Caco-2 (cell line): ENCODE data around the gene ARRDC1. TPM values are rescaled to one million over a fixed set of nuclear protein-coding genes. Genes with fewer than 3 reads are reported as not detected.

Experiments used
- BruUV-seq: library from RNA; stranded (reverse); fragments of 400-500 nt; replicated peaks from 2 replicates; lab custom pipeline; 2021; lab: Mats Ljungman, UMichigan
- CTCF ChIA-PET: fragments of 300-600 bp; sonication (Branson Sonifier 250); formaldehyde crosslinking; loops from one replicate; lab custom pipeline; 2022; ENCODE audit warnings: antibody characterized with exemption; lab: Charles Lee
- POLR2A ChIA-PET: fragments of 300-600 bp; sonication (Branson Sonifier 250); formaldehyde crosslinking; loops from one replicate; lab custom pipeline; 2022; ENCODE audit warnings: antibody characterized with exemption; lab: Charles Lee
- DNase-seq, 2 experiments: peaks; one replicate each; pipeline versions ENCODE4 v3.0.0 to v3.0.0-alpha.2; 2020 to 2022
- H3K27me3 ChIP-seq: replicated peaks from 2 replicates; pipeline ENCODE4 v1.6.0; 2011; ENCODE audit warnings: low read length; ENCODE audit not compliant: control insufficient read depth, insufficient read depth
- H3K36me3 ChIP-seq: 2 replicates; pipeline ENCODE4 v1.5.1; 2011; ENCODE audit warnings: low read length; ENCODE audit not compliant: control insufficient read depth, insufficient read depth
- H3K4me1 ChIP-seq: fragments of 250-450 bp; sonication (Bioruptor Pico); 2 replicates; pipeline ENCODE4 v1.5.1; 2020; ENCODE audit warnings: mild to moderate bottlenecking
- H3K4me3 ChIP-seq: 2 replicates; pipeline ENCODE4 v1.5.1; 2011; ENCODE audit warnings: low read depth, mild to moderate bottlenecking, control low read depth, low read length
- H3K9me3 ChIP-seq: fragments of 250-450 bp; sonication (Bioruptor Pico); 2 replicates; pipeline ENCODE4 v1.5.1; 2020; ENCODE audit warnings: mild to moderate bottlenecking, moderate library complexity
- H3K27ac Mint-ChIP-seq: one replicate; pipeline ENCODE4 v1.8.0; 2022; ENCODE audit warnings: mixed read lengths; ENCODE audit not compliant: unreplicated experiment
- H3K27me3 Mint-ChIP-seq: one replicate; pipeline ENCODE4 v1.8.0; 2022; ENCODE audit warnings: mixed read lengths; ENCODE audit not compliant: insufficient read depth, unreplicated experiment
- H3K36me3 Mint-ChIP-seq: one replicate; pipeline ENCODE4 v1.8.0; 2022; ENCODE audit warnings: mild to moderate bottlenecking, mixed read lengths; ENCODE audit not compliant: insufficient read depth, unreplicated experiment
- H3K4me1 Mint-ChIP-seq: one replicate; pipeline ENCODE4 v1.8.0; 2022; ENCODE audit warnings: low read depth, mixed read lengths; ENCODE audit not compliant: unreplicated experiment
- H3K4me3 Mint-ChIP-seq: one replicate; pipeline ENCODE4 v1.8.0; 2022; ENCODE audit warnings: mild to moderate bottlenecking, moderate library complexity, mixed read lengths; ENCODE audit not compliant: unreplicated experiment
- H3K9me3 Mint-ChIP-seq: one replicate; pipeline ENCODE4 v1.8.0; 2022; ENCODE audit warnings: mixed read lengths; ENCODE audit not compliant: unreplicated experiment
- CTCF ChIP-seq, 2 experiments: fragments of 200-600 bp in 1 of 2; IDR thresholded peaks; 1 replicate in 1 of 2; 2 replicates in 1 of 2; pipeline versions ENCODE4 v1.5.1 to v1.8.0; 2011 to 2022; ENCODE audit warnings: antibody characterized with exemption in 1 of 2, control low read depth in 1 of 2, inconsistent platforms in 1 of 2, low read depth in 1 of 2, low read length in 1 of 2, mild to moderate bottlenecking in 1 of 2, moderate library complexity in 1 of 2; ENCODE audit not compliant: insufficient read depth in 1 of 2, severe bottlenecking in 1 of 2, unreplicated experiment in 1 of 2
- intact Hi-C: fragments of 100-400 bp; cut with micrococcal nuclease; formaldehyde crosslinking; loops from one replicate; pipeline ENCODE4 v1.10.0; 2022; ENCODE audit not compliant: unreplicated experiment
- total RNA-seq: library from RNA; stranded (reverse); gene quantifications from 2 replicates; pipeline ENCODE4 v1.2.3, GENCODE V29; 2022

ARRDC1 gene
- total RNA-seq, 1 experiment from 2014 or later, result 66.6 TPM

DNA sequence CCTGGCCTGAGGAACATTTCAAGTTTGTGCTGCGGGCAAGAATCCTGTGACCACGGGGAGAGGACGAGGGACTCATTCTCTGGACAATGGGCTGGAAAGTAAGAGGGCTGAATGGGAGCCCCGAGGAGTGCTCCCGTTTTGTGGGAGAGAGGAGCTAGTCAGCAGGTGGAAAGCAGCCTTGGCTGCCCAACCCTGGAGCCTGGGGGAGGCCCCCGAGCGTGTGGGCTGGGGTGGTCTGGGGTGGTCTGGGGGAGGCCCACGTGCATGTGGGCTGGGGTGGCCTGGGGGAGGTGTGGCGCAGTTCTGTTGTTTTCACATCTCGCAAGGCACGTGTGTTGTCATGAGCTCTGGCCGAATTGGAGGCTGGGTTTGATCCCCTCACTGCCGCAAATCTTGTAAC lies 40.9 kb downstream of the ARRDC1 start:
- intact Hi-C loops, result no loop called here
- H3K27me3 Mint-ChIP-seq, result no peaks in the 10 kb centered on the region
- BruUV-seq, result no TSS peak
- no peaks in the 10 kb centered on the region for H3K9me3 Mint-ChIP-seq
- Histone ChIP-seq H3K27me3 (no peaks in the 10 kb centered on the region), H3K36me3 (no peaks in the 10 kb centered on the region), H3K9me3 (no peaks in the 10 kb centered on the region), H3K4me1 (no peaks in the 10 kb centered on the region), H3K4me3 (no peak overlapping the region)
- DNase-seq, result no peak
- CTCF ChIA-PET, result interaction anchor here (0.6 kb wide), 1 partner anchor 1739 kb away, joined by 4 read pairs; the partner anchor contains the start of gene CAMSAP1
- POLR2A ChIA-PET, result no interaction called here
- no peak for TF ChIP-seq CTCF (IDR thresholded peaks at IDR 0.05; ENCODE audit: insufficient read depth in 1 of 2, low read depth in 1 of 2, low read length in 1 of 2, severe bottlenecking in 1 of 2, unreplicated experiment in 1 of 2)
- H3K4me1 Mint-ChIP-seq, result no peaks in the 10 kb centered on the region
- no peak overlapping the region for H3K4me3 Mint-ChIP-seq
- H3K27ac Mint-ChIP-seq, result no peak overlapping the region
- H3K36me3 Mint-ChIP-seq, result peaks cover 54% of the 10 kb centered on the region

DNA sequence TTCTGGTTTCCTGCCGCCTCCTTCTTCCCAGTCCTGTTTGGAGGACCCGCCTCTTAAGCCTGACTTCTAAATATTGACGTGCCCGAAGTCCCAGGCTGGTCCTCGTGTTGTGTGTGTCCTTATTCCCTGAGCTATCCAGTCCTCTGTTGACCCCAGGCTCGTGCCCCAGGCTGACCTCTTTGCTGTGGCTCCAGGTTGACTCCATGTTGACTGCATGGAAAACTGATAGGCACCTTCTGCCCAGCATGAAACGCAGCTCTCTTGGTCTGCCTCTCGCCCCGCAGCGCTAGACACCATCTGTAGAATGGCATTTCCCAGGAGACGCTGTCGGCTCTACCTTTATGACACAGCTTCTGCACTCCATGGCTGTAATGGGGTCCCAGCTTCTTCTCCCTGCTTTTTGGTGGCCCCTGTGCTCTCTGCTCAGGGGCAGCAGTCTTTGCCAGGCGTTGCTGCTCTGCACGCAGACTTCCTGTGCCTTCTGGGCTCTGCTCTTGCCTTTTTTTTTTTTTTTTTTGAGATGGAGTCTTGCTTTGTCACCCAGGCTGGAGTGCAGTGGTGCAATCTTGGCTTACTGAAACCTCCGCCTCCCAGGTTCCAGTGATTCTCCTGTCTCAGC lies 41.7 kb downstream of the ARRDC1 start:
- POLR2A ChIA-PET, result no interaction called here

GRCh38 chr9:137648396-137648795 lies 42.9 kb downstream of the ARRDC1 start:
- BruUV-seq, result no TSS peak
- ChIA-PET POLR2A (no interaction called here), CTCF (no interaction called here)
- intact Hi-C loops, result no loop called here
- Mint-ChIP-seq H3K36me3 (peaks cover 48% of the 10 kb centered on the region), H3K9me3 (no peaks in the 10 kb centered on the region), H3K4me3 (no peak overlapping the region), H3K4me1 (no peaks in the 10 kb centered on the region), H3K27me3 (no peaks in the 10 kb centered on the region), H3K27ac (no peak overlapping the region)
- Histone ChIP-seq H3K27me3 (no peaks in the 10 kb centered on the region), H3K4me1 (no peaks in the 10 kb centered on the region), H3K36me3 (no peaks in the 10 kb centered on the region), H3K9me3 (no peaks in the 10 kb centered on the region), H3K4me3 (no peak overlapping the region)
- no peak for DNase-seq
- no peak for TF ChIP-seq CTCF (IDR thresholded peaks at IDR 0.05; ENCODE audit: insufficient read depth in 1 of 2, low read depth in 1 of 2, low read length in 1 of 2, severe bottlenecking in 1 of 2, unreplicated experiment in 1 of 2)

More for the DNA sequence above, 41.7 kb downstream of the ARRDC1 start:
- no peaks in the 10 kb centered on the region for H3K36me3 ChIP-seq
- H3K9me3 Mint-ChIP-seq, result no peaks in the 10 kb centered on the region
- TF ChIP-seq CTCF (IDR thresholded peaks at IDR 0.05; ENCODE audit: insufficient read depth in 1 of 2, low read depth in 1 of 2, low read length in 1 of 2, severe bottlenecking in 1 of 2, unreplicated experiment in 1 of 2), result no peak
- H3K4me3 Mint-ChIP-seq, result no peak overlapping the region
- BruUV-seq, result no TSS peak
- CTCF ChIA-PET, result interaction anchor here (0.6 kb wide), 1 partner anchor 1740 kb away, joined by 4 read pairs; the partner anchor contains the start of gene CAMSAP1
- H3K4me1 ChIP-seq, result no peaks in the 10 kb centered on the region
- no peaks in the 10 kb centered on the region for H3K4me1 Mint-ChIP-seq
- peaks cover 49% of the 10 kb centered on the region for H3K36me3 Mint-ChIP-seq
- no peaks in the 10 kb centered on the region for H3K9me3 ChIP-seq
- no peak overlapping the region for H3K4me3 ChIP-seq
- no peak for DNase-seq
- no peak overlapping the region for H3K27ac Mint-ChIP-seq
- H3K27me3 Mint-ChIP-seq, result no peaks in the 10 kb centered on the region
- H3K27me3 ChIP-seq, result no peaks in the 10 kb centered on the region
- intact Hi-C loops, result no loop called here
